Liver (tissue), 9 donors: Measurements from ENCODE around the gene DDX24. TPM values are rescaled to one million over a fixed set of nuclear protein-coding genes. Genes with fewer than 3 reads are reported as not detected.

Experiments
- DNase-seq: peaks from one replicate; pipeline ENCODE4 v3.0.0-alpha.2; 2017; ENCODE audit warnings: low spot score
- H3K27ac ChIP-seq, 2 donors: one replicate each; pipeline ENCODE4 v1.7.0; 2013; ENCODE audit warnings: inconsistent platforms in 2 of 2, low read length in 2 of 2, control low read depth in 1 of 2, low read depth in 1 of 2, mild to moderate bottlenecking in 1 of 2
- H3K27me3 ChIP-seq, 4 donors: one replicate each; pipeline versions ENCODE4 v1.6.1 to v1.7.0; 2013; ENCODE audit warnings: low read length in 3 of 4, inconsistent platforms in 1 of 4, mild to moderate bottlenecking in 1 of 4, moderate library complexity in 1 of 4; ENCODE audit not compliant: control insufficient read depth in 4 of 4, insufficient read depth in 4 of 4
- H3K36me3 ChIP-seq, 4 donors: one replicate each; pipeline versions ENCODE4 v1.6.1 to v1.7.0; 2013; ENCODE audit warnings: low read length in 3 of 4, mild to moderate bottlenecking in 3 of 4, low read depth in 1 of 4, moderate library complexity in 1 of 4; ENCODE audit not compliant: control insufficient read depth in 4 of 4, insufficient read depth in 3 of 4
- H3K4me1 ChIP-seq, 4 donors: one replicate each; pipeline versions ENCODE4 v1.6.1 to v1.7.0; 2013; ENCODE audit warnings: low read length in 3 of 4, mild to moderate bottlenecking in 3 of 4, moderate library complexity in 1 of 4; ENCODE audit not compliant: control insufficient read depth in 4 of 4, insufficient read depth in 4 of 4
- H3K4me3 ChIP-seq, 3 donors: one replicate each; pipeline versions ENCODE4 v1.6.1 to v1.7.0; 2013; ENCODE audit warnings: low read length in 3 of 3, control low read depth in 1 of 3, low read depth in 1 of 3, mild to moderate bottlenecking in 1 of 3
- H3K9ac ChIP-seq, 2 donors: one replicate each; pipeline ENCODE4 v1.7.0; 2013; ENCODE audit warnings: low read length in 2 of 2, mild to moderate bottlenecking in 2 of 2, moderate library complexity in 2 of 2, control low read depth in 1 of 2, low read depth in 1 of 2
- H3K9me3 ChIP-seq, 4 donors: one replicate each; pipeline versions ENCODE4 v1.6.1 to v1.7.0; 2013; ENCODE audit warnings: low read length in 3 of 4; ENCODE audit not compliant: control insufficient read depth in 4 of 4
- FOXA2 ChIP-seq: IDR thresholded peaks from 2 replicates; pipeline ENCODE4 v1.6.1; 2016; ENCODE audit warnings: antibody characterized with exemption
- GABPA ChIP-seq, 2 donors: IDR thresholded peaks in 1 of 2; conservative IDR thresholded peaks in 1 of 2; 2 replicates each; pipeline ENCODE4 v1.6.1; 2016; ENCODE audit warnings: antibody characterized with exemption in 2 of 2, mild to moderate bottlenecking in 1 of 2, moderate library complexity in 1 of 2
- HNF4A ChIP-seq, 2 donors: conservative IDR thresholded peaks; 2 replicates each; pipeline ENCODE4 v1.6.1; 2016; ENCODE audit warnings: antibody characterized with exemption in 2 of 2, mild to moderate bottlenecking in 2 of 2
- HNF4G ChIP-seq: IDR thresholded peaks from 2 replicates; pipeline ENCODE4 v1.6.1; 2016; ENCODE audit warnings: antibody characterized with exemption
- JUND ChIP-seq, 2 donors: IDR thresholded peaks; 2 replicates each; pipeline ENCODE4 v1.6.1; 2016; ENCODE audit warnings: antibody characterized with exemption in 2 of 2
- NR2F2 ChIP-seq: IDR thresholded peaks from 2 replicates; pipeline ENCODE4 v1.6.1; 2016; ENCODE audit warnings: antibody characterized with exemption
- RAD21 ChIP-seq, 2 donors: IDR thresholded peaks; 2 replicates each; pipeline ENCODE4 v1.6.1; 2016; ENCODE audit warnings: antibody characterized with exemption in 2 of 2, mild to moderate bottlenecking in 2 of 2
- RXRA ChIP-seq, 2 donors: IDR thresholded peaks; 2 replicates each; pipeline ENCODE4 v1.6.1; 2017 to 2018; ENCODE audit warnings: antibody characterized with exemption in 2 of 2, mild to moderate bottlenecking in 1 of 2
- TAF1 ChIP-seq: conservative IDR thresholded peaks from 2 replicates; pipeline ENCODE4 v1.6.1; 2016; ENCODE audit warnings: antibody characterized with exemption, mild to moderate bottlenecking
- YY1 ChIP-seq: IDR thresholded peaks from 2 replicates; pipeline ENCODE4 v1.6.1; 2016; ENCODE audit warnings: antibody characterized with exemption, mild to moderate bottlenecking
- WGBS: extraction: QIAGEN DNeasy Blood & Tissue Kit; methylation state at CpG from one replicate; pipeline ENCODE4 v1.1.7; 2013; 5-methylcytosine and 5-hydroxymethylcytosine counted together
- polyA plus RNA-seq, 2 donors: library from polyadenylated mRNA; stranded (reverse) in 1 of 2; unstranded in 1 of 2; fragments of 200-250 nt in 1 of 2; fragments of >200 nt in 1 of 2; fragmentation: Nextera tagmentation in 1 of 2; extraction: Ambion mirVana in 1 of 2; gene quantifications; one replicate each; pipeline versions ENCODE4 v1.2.1 to v1.2.3, GENCODE V29; 2013 to 2015
- total RNA-seq, 2 donors: library from RNA; depleted of rRNA; stranded (reverse); fragments of >200 nt; gene quantifications; one replicate each; pipeline ENCODE4 v1.2.3, GENCODE V29; 2014
- TF ChIP-seq, protein P1 (sequence below): fragments of 150-350 bp; IDR thresholded peaks from 2 replicates; pipeline ENCODE4 v1.5.1; 2017; ENCODE audit warnings: improper control_type of control experiment, low read depth, low read length; ENCODE audit not compliant: missing input control
- TF ChIP-seq, protein P2 (sequence below): IDR thresholded peaks from 2 replicates; pipeline ENCODE4 v1.6.1; 2016; ENCODE audit warnings: antibody characterized with exemption, mild to moderate bottlenecking
- TF ChIP-seq, protein P3 (sequence below): IDR thresholded peaks from 2 replicates; pipeline ENCODE4 v1.6.1; 2016; ENCODE audit warnings: antibody characterized with exemption
- donor health status: healthy.
- donor health status: healthy.
- donor health status: healthy.
- donor health status: healthy.
- donor health status: healthy.

Gene DDX24
- total and polyA plus RNA-seq, 4 donors, result 33.8 to 59.7 (median 47.8) TPM

- WGBS, result 87% methylated on average over 7 of the region's 7 CpGs
Observed at GRCh38 chr14:94031883-94032279, 49.1 kb downstream of the DDX24 start.

DNA sequence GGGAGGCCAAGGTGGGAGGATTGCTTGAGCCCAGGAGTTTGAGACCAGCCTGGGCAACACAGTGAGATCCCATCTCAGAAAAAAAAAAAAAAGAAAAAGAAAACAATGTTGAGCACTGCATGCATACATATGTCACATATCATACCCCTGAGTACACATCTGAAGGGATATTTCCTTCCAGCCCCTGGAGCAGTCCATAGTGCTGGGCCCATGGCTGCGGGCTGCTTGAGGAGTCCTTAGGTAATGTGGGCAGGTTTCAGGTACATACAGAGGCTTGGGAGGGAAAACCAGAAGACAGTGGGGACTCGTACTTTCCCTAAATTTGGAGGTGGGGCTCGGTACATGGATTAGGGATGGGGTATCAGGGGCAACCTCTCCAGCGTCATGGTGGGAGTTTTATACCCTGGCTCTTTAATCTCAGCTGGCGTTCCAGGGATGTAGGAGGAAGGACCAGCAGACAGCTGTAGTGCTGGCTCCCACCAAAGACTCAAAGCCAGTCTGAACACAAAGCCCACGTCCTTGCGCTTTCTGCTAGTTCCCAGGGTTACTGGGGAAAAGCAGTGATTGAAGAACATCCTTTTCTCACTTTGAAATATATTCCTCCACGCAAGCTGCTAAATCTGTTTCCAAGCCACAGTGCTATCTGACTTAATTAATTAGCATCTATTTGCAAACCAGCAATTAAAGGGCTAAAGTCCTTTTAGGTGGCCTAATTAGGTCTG, 49.7 kb downstream of the DDX24 start:
- TF ChIP-seq HNF4G, result no peak
- TF ChIP-seq, protein P1, sequence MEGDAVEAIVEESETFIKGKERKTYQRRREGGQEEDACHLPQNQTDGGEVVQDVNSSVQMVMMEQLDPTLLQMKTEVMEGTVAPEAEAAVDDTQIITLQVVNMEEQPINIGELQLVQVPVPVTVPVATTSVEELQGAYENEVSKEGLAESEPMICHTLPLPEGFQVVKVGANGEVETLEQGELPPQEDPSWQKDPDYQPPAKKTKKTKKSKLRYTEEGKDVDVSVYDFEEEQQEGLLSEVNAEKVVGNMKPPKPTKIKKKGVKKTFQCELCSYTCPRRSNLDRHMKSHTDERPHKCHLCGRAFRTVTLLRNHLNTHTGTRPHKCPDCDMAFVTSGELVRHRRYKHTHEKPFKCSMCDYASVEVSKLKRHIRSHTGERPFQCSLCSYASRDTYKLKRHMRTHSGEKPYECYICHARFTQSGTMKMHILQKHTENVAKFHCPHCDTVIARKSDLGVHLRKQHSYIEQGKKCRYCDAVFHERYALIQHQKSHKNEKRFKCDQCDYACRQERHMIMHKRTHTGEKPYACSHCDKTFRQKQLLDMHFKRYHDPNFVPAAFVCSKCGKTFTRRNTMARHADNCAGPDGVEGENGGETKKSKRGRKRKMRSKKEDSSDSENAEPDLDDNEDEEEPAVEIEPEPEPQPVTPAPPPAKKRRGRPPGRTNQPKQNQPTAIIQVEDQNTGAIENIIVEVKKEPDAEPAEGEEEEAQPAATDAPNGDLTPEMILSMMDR, result no peak
- TF ChIP-seq, protein P2, sequence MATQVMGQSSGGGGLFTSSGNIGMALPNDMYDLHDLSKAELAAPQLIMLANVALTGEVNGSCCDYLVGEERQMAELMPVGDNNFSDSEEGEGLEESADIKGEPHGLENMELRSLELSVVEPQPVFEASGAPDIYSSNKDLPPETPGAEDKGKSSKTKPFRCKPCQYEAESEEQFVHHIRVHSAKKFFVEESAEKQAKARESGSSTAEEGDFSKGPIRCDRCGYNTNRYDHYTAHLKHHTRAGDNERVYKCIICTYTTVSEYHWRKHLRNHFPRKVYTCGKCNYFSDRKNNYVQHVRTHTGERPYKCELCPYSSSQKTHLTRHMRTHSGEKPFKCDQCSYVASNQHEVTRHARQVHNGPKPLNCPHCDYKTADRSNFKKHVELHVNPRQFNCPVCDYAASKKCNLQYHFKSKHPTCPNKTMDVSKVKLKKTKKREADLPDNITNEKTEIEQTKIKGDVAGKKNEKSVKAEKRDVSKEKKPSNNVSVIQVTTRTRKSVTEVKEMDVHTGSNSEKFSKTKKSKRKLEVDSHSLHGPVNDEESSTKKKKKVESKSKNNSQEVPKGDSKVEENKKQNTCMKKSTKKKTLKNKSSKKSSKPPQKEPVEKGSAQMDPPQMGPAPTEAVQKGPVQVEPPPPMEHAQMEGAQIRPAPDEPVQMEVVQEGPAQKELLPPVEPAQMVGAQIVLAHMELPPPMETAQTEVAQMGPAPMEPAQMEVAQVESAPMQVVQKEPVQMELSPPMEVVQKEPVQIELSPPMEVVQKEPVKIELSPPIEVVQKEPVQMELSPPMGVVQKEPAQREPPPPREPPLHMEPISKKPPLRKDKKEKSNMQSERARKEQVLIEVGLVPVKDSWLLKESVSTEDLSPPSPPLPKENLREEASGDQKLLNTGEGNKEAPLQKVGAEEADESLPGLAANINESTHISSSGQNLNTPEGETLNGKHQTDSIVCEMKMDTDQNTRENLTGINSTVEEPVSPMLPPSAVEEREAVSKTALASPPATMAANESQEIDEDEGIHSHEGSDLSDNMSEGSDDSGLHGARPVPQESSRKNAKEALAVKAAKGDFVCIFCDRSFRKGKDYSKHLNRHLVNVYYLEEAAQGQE, result no peak
- TF ChIP-seq HNF4A (conservative IDR thresholded peaks at IDR 0.05), result no peak
- TF ChIP-seq NR2F2, result no peak
- TF ChIP-seq, protein P3, sequence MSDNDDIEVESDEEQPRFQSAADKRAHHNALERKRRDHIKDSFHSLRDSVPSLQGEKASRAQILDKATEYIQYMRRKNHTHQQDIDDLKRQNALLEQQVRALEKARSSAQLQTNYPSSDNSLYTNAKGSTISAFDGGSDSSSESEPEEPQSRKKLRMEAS, result no peak
- no peak for TF ChIP-seq GABPA (IDR thresholded peaks at IDR 0.05 in 1 of 2, conservative IDR thresholded peaks at IDR 0.05 in 1 of 2)
- no peak for TF ChIP-seq RAD21 (IDR thresholded peaks at IDR 0.05)
- TF ChIP-seq TAF1, result no peak
- no peak overlapping the region for H3K27ac ChIP-seq
- WGBS, result 95% methylated on average over 8 of the region's 8 CpGs
- no peaks in the 10 kb centered on the region for H3K9me3 ChIP-seq
- H3K4me3 ChIP-seq, result no peak overlapping the region
- H3K4me1 ChIP-seq, result peaks cover 2 to 14% (median 7%) of the 10 kb centered on the region in 4 donors
- no peaks in the 10 kb centered on the region for H3K27me3 ChIP-seq
- H3K9ac ChIP-seq, result no peak overlapping the region
- DNase-seq, result no peak
- H3K36me3 ChIP-seq, result no peaks in the 10 kb centered on the region

More at GRCh38 chr14:94031883-94032279, 49.1 kb downstream of the DDX24 start:
- Histone ChIP-seq H3K36me3 (no peaks in the 10 kb centered on the region), H3K27me3 (no peaks in the 10 kb centered on the region), H3K9me3 (no peaks in the 10 kb centered on the region), H3K9ac (no peak overlapping the region), H3K4me1 (peaks cover 1 to 9% (median 6%) of the 10 kb centered on the region in 4 donors), H3K4me3 (no peak overlapping the region), H3K27ac (no peak overlapping the region)
- DNase-seq, result no peak
- TF ChIP-seq RAD21 (IDR thresholded peaks at IDR 0.05) (no peak), NR2F2 (no peak), RXRA (IDR thresholded peaks at IDR 0.05) (no peak), FOXA2 (no peak), YY1 (no peak), JUND (IDR thresholded peaks at IDR 0.05) (no peak)
- TF ChIP-seq, protein P1, result no peak
- TF ChIP-seq, protein P3, result no peak
- TF ChIP-seq, protein P2, result no peak
